Upper lobe of left lung (tissue), 6 donors: ENCODE results near the gene TPP2. TPM values are rescaled to one million over a fixed set of nuclear protein-coding genes. Genes with fewer than 3 reads are reported as not detected.

Experiments used
- ATAC-seq, 2 donors: fragments of 200-7000 bp; cut with Tn5 transposase; one replicate each; pipeline ENCODE4 v1.9.1; 2022; ENCODE audit warnings: mild to moderate bottlenecking in 2 of 2, moderate library complexity in 2 of 2; ENCODE audit not compliant: low FRiP score in 2 of 2
- DNase-seq, 2 donors: peaks; one replicate each; pipeline ENCODE4 v3.0.0-alpha.2; 2019 to 2020
- H3K27ac ChIP-seq, 4 donors: fragments of 200-600 bp; sonication (generic); one replicate each; pipeline ENCODE4 v1.5.1; 2016 to 2019
- H3K27me3 ChIP-seq, 4 donors: fragments of 200-600 bp; sonication (generic); one replicate each; pipeline ENCODE4 v1.5.1; 2017 to 2019
- H3K36me3 ChIP-seq, 4 donors: fragments of 200-600 bp; sonication (generic); one replicate each; pipeline ENCODE4 v1.5.1; 2016 to 2019
- H3K4me1 ChIP-seq, 4 donors: fragments of 200-600 bp; sonication (generic); one replicate each; pipeline ENCODE4 v1.5.1; 2018 to 2019
- H3K4me3 ChIP-seq, 4 donors: fragments of 200-600 bp; sonication (generic); one replicate each; pipeline ENCODE4 v1.5.1; 2017 to 2019; ENCODE audit warnings: mild to moderate bottlenecking in 2 of 4, moderate library complexity in 1 of 4
- H3K9me3 ChIP-seq, 4 donors: fragments of 200-600 bp; sonication (generic); one replicate each; pipeline ENCODE4 v1.5.1; 2018 to 2019
- EP300 ChIP-seq, 4 donors: sonication (generic); formaldehyde crosslinking; IDR thresholded peaks; one replicate each; pipeline ENCODE4 v1.5.1; 2017; ENCODE audit warnings: antibody characterized with exemption in 4 of 4, control low read depth in 2 of 4
- POLR2A ChIP-seq, 4 donors: fragments of 450-650 bp; IDR thresholded peaks; one replicate each; pipeline ENCODE4 v1.5.1; 2016 to 2017; ENCODE audit warnings: antibody characterized with exemption in 4 of 4, mild to moderate bottlenecking in 2 of 4
- POLR2AphosphoS5 ChIP-seq, 2 donors: sonication (generic); formaldehyde crosslinking; IDR thresholded peaks; one replicate each; pipeline ENCODE4 v1.5.1; 2017; ENCODE audit warnings: antibody characterized with exemption in 2 of 2
- WGBS, 2 donors: methylation state at CpG; one replicate each; pipeline ENCODE4 v1.1.5; 2017 to 2018; 5-methylcytosine and 5-hydroxymethylcytosine counted together
- total RNA-seq, 6 donors: library from RNA; depleted of rRNA in 4 of 6; stranded (reverse); fragments of >200 nt in 4 of 6; gene quantifications; one replicate each; pipeline versions ENCODE4 v1.1.0 to v1.2.1, GENCODE V29; 2016 to 2021
- TF ChIP-seq, protein P1 (sequence below), 6 experiments: fragments of 450-650 bp in 4 of 6; fragments of 200-600 bp in 2 of 6; sonication (generic) in 2 of 6; IDR thresholded peaks; one replicate each; pipeline ENCODE4 v1.5.1; 2016 to 2019; ENCODE audit warnings: antibody characterized with exemption in 6 of 6
- donor health status: DM: no; HTN: no; CAD: no; lungs with moderate emphysema.
- donor health status: DM: no; HTN: yes; CAD: no; lungs with severe emphysema.

TPP2 gene
- total RNA-seq, 6 donors from 2014 or later, result 30.8 to 69.1 (median 41.2) TPM

- Histone ChIP-seq H3K27me3 (no peaks in the 10 kb centered on the region), H3K27ac (no peak overlapping the region), H3K4me3 (no peak overlapping the region), H3K9me3 (no peaks in the 10 kb centered on the region), H3K36me3 (peaks cover 5 to 63% (median 22%) of the 10 kb centered on the region in 4 donors), H3K4me1 (peaks cover 0 to 6% (median 0%) of the 10 kb centered on the region in 4 donors)
- 90 to 98% methylated on average over 9 of the region's 9 CpGs for WGBS, 2 donors
- DNase-seq, result no peak
- no peak for TF ChIP-seq POLR2A (IDR thresholded peaks at IDR 0.05)
- no peak for ATAC-seq
Measured at GRCh38 chr13:102610296-102610895, 13.6 kb downstream of the TPP2 start.

- ATAC-seq (no peak), DNase-seq (no peak)
- Histone ChIP-seq H3K27ac (no peak overlapping the region), H3K36me3 (peaks cover 12 to 78% (median 37%) of the 10 kb centered on the region in 4 donors), H3K27me3 (no peaks in the 10 kb centered on the region), H3K9me3 (no peaks in the 10 kb centered on the region), H3K4me1 (peaks cover 0 to 5% (median 0%) of the 10 kb centered on the region in 4 donors), H3K4me3 (no peak overlapping the region)
- TF ChIP-seq, protein P1, sequence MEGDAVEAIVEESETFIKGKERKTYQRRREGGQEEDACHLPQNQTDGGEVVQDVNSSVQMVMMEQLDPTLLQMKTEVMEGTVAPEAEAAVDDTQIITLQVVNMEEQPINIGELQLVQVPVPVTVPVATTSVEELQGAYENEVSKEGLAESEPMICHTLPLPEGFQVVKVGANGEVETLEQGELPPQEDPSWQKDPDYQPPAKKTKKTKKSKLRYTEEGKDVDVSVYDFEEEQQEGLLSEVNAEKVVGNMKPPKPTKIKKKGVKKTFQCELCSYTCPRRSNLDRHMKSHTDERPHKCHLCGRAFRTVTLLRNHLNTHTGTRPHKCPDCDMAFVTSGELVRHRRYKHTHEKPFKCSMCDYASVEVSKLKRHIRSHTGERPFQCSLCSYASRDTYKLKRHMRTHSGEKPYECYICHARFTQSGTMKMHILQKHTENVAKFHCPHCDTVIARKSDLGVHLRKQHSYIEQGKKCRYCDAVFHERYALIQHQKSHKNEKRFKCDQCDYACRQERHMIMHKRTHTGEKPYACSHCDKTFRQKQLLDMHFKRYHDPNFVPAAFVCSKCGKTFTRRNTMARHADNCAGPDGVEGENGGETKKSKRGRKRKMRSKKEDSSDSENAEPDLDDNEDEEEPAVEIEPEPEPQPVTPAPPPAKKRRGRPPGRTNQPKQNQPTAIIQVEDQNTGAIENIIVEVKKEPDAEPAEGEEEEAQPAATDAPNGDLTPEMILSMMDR (IDR thresholded peaks at IDR 0.05), result no peak
- TF ChIP-seq POLR2A (IDR thresholded peaks at IDR 0.05) (no peak), EP300 (IDR thresholded peaks at IDR 0.05) (no peak), POLR2AphosphoS5 (IDR thresholded peaks at IDR 0.05) (no peak)
- WGBS, 2 donors, result 85% methylated on average over 4 of the region's 4 CpGs
Measured at GRCh38 chr13:102617697-102618350, 21.0 kb downstream of the TPP2 start.

DNA sequence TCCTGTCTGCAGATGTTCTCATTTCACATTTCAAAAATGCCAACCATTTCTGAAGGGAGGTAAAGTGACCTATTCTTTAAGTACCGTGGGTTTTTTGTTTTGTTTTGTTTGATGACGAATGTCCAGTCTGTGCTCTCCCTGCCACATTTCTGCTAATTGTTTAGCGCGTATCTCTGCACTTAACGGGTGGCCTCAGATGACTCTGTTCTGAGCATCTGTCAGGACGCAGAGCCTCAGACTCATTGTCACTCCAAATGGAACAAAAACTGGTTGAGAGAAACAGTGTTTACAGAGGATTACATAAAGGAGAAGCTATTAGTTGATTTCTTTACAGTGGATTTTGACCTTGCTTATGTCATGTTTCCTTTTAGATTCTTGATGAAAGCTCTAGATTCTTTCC lies 23.7 kb downstream of the TPP2 start:
- H3K27me3 ChIP-seq, result no peaks in the 10 kb centered on the region
- H3K4me1 ChIP-seq, result no peaks in the 10 kb centered on the region
- ATAC-seq, result no peak
- TF ChIP-seq EP300 (IDR thresholded peaks at IDR 0.05), result no peak
- TF ChIP-seq POLR2A (IDR thresholded peaks at IDR 0.05), result no peak
- TF ChIP-seq, protein P1 (IDR thresholded peaks at IDR 0.05), result no peak
- TF ChIP-seq POLR2AphosphoS5 (IDR thresholded peaks at IDR 0.05), result no peak
- no peak for DNase-seq
- H3K9me3 ChIP-seq, result no peaks in the 10 kb centered on the region
- H3K27ac ChIP-seq, result no peak overlapping the region
- H3K36me3 ChIP-seq, result peaks cover 8 to 92% (median 36%) of the 10 kb centered on the region in 4 donors
- H3K4me3 ChIP-seq, result no peak overlapping the region
- 89 to 94% methylated on average over 6 of the region's 6 CpGs for WGBS, 2 donors

DNA sequence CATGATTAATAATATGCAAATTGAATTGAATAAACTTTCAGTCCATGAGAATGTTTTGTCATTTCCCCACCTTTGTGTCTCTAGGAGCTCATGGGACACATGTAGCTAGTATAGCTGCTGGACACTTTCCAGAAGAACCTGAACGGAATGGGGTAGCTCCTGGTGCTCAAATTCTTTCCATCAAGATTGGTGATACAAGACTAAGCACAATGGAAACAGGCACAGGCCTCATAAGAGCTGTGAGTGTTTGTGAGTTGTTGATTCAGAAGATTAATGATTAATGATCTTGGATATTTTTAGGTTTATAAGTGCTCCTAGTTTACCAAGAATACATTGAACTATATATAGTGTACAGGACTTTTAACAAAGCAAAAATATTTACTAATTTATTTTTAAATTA lies 30.1 kb downstream of the TPP2 start:
- no peaks in the 10 kb centered on the region for H3K4me1 ChIP-seq
- TF ChIP-seq POLR2A (IDR thresholded peaks at IDR 0.05), result no peak
- WGBS, 2 donors, result 58 to 63% methylated on average over 1 of the region's 1 CpG
- H3K4me3 ChIP-seq, result no peak overlapping the region
- H3K27ac ChIP-seq, result no peak overlapping the region
- peaks cover 15 to 94% (median 31%) of the 10 kb centered on the region in 4 donors for H3K36me3 ChIP-seq
- H3K9me3 ChIP-seq, result no peaks in the 10 kb centered on the region
- DNase-seq (no peak), ATAC-seq (no peak)
- no peaks in the 10 kb centered on the region for H3K27me3 ChIP-seq

GRCh38 chr13:102628559-102628958 lies 31.8 kb downstream of the TPP2 start:
- WGBS, 2 donors, result 80 to 82% methylated on average over 4 of the region's 4 CpGs
- TF ChIP-seq EP300 (IDR thresholded peaks at IDR 0.05), result no peak
- TF ChIP-seq POLR2AphosphoS5 (IDR thresholded peaks at IDR 0.05), result no peak
- TF ChIP-seq, protein P1 (IDR thresholded peaks at IDR 0.05), result no peak
- no peak for TF ChIP-seq POLR2A (IDR thresholded peaks at IDR 0.05)
- ATAC-seq, result no peak

More at GRCh38 chr13:102628559-102628958, 31.8 kb downstream of the TPP2 start:
- H3K4me1 ChIP-seq, result no peaks in the 10 kb centered on the region
- H3K36me3 ChIP-seq, result peaks cover 18 to 94% (median 34%) of the 10 kb centered on the region in 4 donors
- H3K9me3 ChIP-seq, result no peaks in the 10 kb centered on the region
- no peak for DNase-seq
- H3K27me3 ChIP-seq, result no peaks in the 10 kb centered on the region
- no peak overlapping the region for H3K27ac ChIP-seq
- no peak overlapping the region for H3K4me3 ChIP-seq
